T-helper 1 cell treated with Interleukin-12 subunit alpha and Interleukin-12 subunit beta and Interleukin-4 antibody, amounts not matched to agents 30 μg/mL and 1 μg/mL, for 36 hours (primary cell): Measurements from ENCODE around the gene HS3ST3B1.
A peak's percentile ranks its signal among the peaks of the same experiment; 100 is the strongest.

ENCODE experiments used
- H3K27ac Mint-ChIP-seq: one replicate; pipeline ENCODE4 v1.8.0; 2021; ENCODE audit warnings: mild to moderate bottlenecking, mixed read lengths
- H3K27me3 Mint-ChIP-seq: one replicate; pipeline ENCODE4 v1.8.0; 2021; ENCODE audit warnings: low read depth, mixed read lengths
- H3K36me3 Mint-ChIP-seq: one replicate; pipeline ENCODE4 v1.8.0; 2021; ENCODE audit warnings: low read depth, mixed read lengths
- H3K4me1 Mint-ChIP-seq: one replicate; pipeline ENCODE4 v1.8.0; 2021; ENCODE audit warnings: low read depth, mixed read lengths
- H3K4me3 Mint-ChIP-seq: one replicate; pipeline ENCODE4 v1.8.0; 2021; ENCODE audit warnings: mild to moderate bottlenecking, moderate library complexity, mixed read lengths
- H3K9me3 Mint-ChIP-seq: one replicate; pipeline ENCODE4 v1.8.0; 2021; ENCODE audit warnings: mixed read lengths

Gene HS3ST3B1

DNA sequence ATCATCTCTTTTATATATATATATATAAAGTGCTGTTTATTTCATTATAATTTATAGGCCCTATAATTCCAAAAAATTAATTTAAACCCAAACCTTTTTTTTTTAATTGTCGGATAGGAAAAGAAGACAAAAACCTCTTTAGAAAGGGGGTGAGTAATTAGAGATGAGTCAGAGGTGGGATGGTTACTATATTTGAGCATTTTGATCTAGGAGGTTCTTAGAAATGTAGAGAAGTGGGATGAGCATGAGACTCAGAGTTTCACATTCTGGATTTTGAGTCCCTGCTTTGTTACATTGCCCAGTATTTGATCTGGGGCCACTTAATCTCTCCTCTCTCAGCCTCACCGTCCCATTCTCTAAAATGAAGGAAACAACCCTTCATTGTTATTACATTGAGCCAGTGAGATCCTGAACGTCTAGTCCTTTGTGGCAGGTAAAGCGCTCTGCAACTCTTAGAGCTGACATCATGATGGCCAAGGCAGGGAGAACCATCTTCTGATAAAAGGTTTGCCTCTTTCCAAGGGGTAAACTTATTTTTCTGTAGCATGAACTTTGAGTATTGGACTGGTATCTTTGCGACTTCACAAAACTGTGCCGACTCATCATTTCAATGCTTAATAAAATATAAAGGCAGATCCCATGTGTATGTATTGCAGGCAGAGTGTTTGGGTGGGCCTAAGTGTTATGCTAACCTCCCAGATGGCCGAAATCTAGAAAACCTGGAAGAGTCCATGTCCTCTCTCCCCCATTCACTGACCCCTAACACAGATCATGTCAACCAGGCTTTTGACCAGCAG is 21.3 kb downstream of the HS3ST3B1 start:
- H3K27me3 Mint-ChIP-seq: no peaks in the 10 kb centered on the region
- H3K9me3 Mint-ChIP-seq: no peaks in the 10 kb centered on the region
- H3K27ac Mint-ChIP-seq: no peak overlapping the region
- peaks cover 20% of the 10 kb centered on the region for H3K36me3 Mint-ChIP-seq
- no peak overlapping the region for H3K4me3 Mint-ChIP-seq
- peaks cover 39% of the 10 kb centered on the region for H3K4me1 Mint-ChIP-seq

DNA sequence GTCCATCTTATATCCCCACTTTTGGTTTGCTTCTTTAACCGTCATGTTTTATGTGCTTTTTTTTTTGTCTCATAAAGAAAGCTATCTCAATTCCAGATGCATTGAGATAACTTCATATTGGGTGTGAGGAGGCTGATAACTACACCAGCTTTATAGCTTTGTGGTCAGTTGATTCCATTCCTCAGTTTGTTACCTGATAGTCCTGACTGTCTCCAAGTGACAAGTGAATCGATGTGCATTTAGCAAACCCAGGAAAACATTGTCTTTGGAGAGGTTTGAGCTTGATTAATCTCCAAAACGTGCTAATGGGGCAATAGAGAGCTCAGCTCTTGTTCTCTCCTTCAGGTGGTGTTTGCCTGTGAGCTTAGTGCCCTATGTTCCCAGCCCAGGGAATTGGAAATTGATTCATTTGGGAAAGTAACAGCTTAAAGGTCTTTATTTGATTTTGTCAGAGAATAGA is 22.7 kb downstream of the HS3ST3B1 start:
- Mint-ChIP-seq H3K4me1 (peaks cover 38% of the 10 kb centered on the region), H3K9me3 (no peaks in the 10 kb centered on the region), H3K36me3 (peaks cover 27% of the 10 kb centered on the region), H3K27ac (no peak overlapping the region), H3K27me3 (no peaks in the 10 kb centered on the region), H3K4me3 (no peak overlapping the region)

DNA sequence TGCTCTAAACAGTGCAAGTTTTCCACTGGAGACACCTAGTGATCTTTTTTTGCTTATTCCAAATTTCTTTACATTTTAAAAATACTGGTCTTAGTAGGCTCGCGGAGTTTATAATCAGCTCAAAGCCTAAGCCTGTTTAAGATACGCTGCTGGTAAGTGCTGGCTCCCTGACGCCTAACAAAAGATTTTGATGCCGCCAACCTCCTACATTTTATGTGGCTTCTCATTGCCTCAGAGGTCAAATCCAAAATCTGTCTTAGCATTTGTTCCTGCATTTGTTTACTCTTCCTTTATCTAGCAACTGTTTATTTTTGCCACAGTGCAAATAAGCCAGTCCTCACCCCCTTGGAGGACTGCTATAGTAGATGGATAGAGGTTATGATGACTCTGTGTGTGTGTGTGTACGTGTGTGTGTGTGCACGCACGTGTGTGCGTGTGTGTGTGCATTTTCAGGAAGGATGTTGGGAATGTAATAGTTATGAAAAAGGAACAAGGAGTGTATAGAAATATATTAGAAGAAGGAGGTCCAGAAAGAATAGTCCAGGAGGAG is 24.8 kb downstream of the HS3ST3B1 start:
- Mint-ChIP-seq H3K27ac (no peak overlapping the region), H3K27me3 (no peaks in the 10 kb centered on the region), H3K9me3 (no peaks in the 10 kb centered on the region), H3K4me1 (peaks cover 42% of the 10 kb centered on the region), H3K4me3 (no peak overlapping the region), H3K36me3 (peaks cover 31% of the 10 kb centered on the region)

DNA sequence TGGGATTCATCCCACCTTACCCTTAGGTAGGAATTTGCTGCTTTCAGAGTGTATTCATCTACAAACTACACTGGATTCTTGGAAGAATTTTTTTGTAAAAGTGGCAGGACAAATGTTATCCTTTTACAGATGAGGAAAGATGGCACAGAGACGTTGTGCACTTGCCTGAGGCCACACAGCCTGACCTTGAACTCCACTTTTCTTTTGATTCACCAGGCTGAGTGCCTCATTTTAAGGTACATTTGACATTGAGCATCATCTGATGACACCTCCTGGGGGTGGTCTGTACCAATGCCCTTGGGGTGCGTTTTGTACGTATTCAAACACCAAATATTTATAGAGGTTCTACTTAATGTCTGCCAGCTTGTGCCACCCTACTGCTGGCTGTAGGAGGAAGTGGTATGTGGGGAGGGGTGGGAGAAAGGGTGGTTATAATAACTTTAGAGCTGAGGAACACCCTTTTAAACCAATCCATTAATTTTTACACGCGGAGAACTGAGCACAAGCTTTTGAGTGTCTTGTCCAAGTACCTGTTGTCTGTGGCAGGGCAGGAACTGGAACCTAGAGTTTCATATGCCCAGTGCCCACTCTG is 29.1 kb downstream of the HS3ST3B1 start:
- H3K27ac Mint-ChIP-seq: no peak overlapping the region
- H3K27me3 Mint-ChIP-seq: no peaks in the 10 kb centered on the region
- peaks cover 45% of the 10 kb centered on the region for H3K36me3 Mint-ChIP-seq
- H3K4me3 Mint-ChIP-seq: no peak overlapping the region
- no peaks in the 10 kb centered on the region for H3K9me3 Mint-ChIP-seq
- peaks cover 57% of the 10 kb centered on the region for H3K4me1 Mint-ChIP-seq

DNA sequence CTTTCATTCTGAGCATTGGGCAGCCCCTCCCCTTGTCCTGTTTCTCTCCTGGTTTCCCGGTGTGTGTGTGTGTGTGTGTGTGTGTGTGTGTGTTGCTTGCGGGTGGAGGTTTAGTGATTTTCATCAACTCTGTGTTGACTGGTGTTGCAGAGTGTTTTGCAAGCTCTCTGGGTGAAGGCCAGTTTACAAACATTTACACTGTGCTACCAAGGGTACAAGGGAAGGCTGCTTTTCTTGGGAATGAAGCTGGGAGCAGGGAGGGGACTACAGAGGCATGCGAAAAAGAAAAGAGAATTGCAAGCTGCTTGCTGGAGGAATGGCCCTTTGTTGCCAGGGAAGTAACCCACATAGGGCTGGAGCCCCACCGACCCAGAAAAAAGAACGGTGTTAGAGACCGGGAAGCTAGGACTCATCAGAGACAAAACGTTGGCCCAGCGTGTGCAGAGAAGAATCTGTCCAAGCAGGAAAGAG is 29.6 kb downstream of the HS3ST3B1 start:
- H3K4me1 Mint-ChIP-seq: peaks cover 62% of the 10 kb centered on the region
- no peak overlapping the region for H3K4me3 Mint-ChIP-seq
- H3K27ac Mint-ChIP-seq: peak overlapping the region; percentile 3
- H3K36me3 Mint-ChIP-seq: peaks cover 46% of the 10 kb centered on the region
- no peaks in the 10 kb centered on the region for H3K27me3 Mint-ChIP-seq
- H3K9me3 Mint-ChIP-seq: no peaks in the 10 kb centered on the region

DNA sequence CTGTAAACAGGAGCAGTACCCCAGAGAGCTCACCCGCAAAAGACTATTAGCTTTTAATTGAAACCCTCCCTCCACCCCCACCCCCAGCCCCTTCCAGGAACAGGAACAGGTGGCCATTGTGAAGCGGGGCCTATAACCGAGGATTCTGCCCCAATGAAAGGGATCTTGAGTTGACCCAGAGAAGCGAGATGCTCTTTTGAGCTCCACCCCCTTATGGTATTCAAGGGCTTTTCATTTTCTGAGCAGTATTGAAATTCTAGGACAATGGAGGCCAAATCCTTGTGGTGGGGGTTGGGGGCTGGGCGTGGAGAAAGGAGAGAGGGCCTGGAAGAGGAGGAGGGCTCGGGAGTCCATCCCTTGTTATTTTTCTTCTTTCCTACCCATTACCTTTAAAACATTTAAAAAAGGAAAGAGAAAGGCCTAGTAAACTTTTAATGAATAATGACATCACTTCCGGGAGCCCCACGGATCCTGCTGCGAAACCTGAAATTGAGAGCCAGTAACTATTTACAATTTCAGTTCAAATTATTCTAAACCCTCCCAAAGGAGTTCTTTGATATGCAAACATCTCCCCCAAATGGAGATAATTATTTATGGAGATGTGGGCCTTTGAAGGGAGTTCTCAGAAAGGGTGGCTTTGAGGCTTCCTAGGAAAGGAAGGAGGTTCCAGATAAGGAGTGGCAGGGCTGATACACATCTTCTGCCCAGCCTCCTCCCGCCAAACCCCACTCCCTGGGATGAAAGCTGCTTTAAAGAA is 30.5 kb downstream of the HS3ST3B1 start:
- H3K4me1 Mint-ChIP-seq: peaks cover 71% of the 10 kb centered on the region
- no peak overlapping the region for H3K27ac Mint-ChIP-seq
- H3K36me3 Mint-ChIP-seq: peaks cover 43% of the 10 kb centered on the region
- H3K4me3 Mint-ChIP-seq: no peak overlapping the region
- no peaks in the 10 kb centered on the region for H3K27me3 Mint-ChIP-seq
- no peaks in the 10 kb centered on the region for H3K9me3 Mint-ChIP-seq

DNA sequence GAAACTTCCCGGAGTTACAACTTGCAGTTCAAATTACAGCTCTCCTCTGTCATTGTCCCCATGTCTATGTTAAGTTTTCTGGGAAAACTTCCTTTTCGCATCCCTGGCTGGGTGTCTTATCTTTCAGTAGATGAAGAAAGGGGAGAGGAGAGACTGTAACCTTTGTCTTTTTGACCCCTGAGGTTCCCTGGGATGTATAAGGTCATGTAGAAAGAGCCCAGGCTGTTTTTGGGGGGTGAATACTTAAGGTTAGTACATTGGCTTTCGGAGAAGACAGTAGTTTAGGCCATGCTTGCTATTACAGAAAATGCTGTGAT is 31.1 kb downstream of the HS3ST3B1 start:
- no peak overlapping the region for H3K27ac Mint-ChIP-seq
- H3K4me3 Mint-ChIP-seq: no peak overlapping the region
- no peaks in the 10 kb centered on the region for H3K27me3 Mint-ChIP-seq
- H3K36me3 Mint-ChIP-seq: peaks cover 42% of the 10 kb centered on the region
- H3K9me3 Mint-ChIP-seq: no peaks in the 10 kb centered on the region
- peaks cover 76% of the 10 kb centered on the region for H3K4me1 Mint-ChIP-seq

DNA sequence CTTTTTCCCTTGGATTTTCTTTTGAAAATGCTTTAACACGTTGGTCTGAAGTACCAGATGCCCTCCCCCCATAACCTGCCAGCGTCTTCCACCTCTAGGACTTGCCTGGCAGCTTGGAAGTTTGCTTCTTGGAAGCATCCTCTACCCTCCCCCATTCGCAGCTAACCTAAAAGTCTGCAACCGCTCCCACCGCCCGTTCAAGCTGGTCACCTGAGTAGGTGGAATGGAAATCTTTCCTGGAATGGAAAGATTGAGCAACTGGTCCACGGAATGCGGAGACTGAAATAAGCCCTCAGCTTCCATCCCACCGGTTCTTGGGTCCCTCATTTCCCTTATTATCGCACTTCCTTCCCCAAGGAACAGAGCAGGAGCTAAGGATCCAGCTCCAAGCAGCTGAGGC is 31.4 kb downstream of the HS3ST3B1 start:
- peaks cover 39% of the 10 kb centered on the region for H3K36me3 Mint-ChIP-seq
- peaks cover 76% of the 10 kb centered on the region for H3K4me1 Mint-ChIP-seq
- H3K27ac Mint-ChIP-seq: no peak overlapping the region
- H3K27me3 Mint-ChIP-seq: no peaks in the 10 kb centered on the region
- no peak overlapping the region for H3K4me3 Mint-ChIP-seq
- no peaks in the 10 kb centered on the region for H3K9me3 Mint-ChIP-seq

DNA sequence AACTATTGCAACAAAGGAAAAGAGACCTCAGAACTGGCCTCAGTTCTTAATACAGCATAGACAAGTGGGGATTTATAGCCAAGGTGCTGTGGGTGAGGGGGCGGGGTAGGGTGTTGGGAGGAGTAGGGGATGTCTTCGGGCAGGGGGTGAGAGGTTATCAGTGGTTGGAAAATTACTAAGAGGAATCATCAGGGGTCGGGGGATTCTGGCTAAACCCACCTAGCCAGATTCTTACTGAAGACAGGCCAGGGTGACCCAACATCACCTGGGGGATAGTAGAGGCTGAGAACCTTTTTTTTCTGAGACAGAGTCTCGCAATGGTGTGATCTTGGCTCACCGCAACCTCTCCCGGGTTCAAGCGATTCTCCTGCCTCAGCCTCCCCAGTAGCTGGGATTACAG is 32.6 kb downstream of the HS3ST3B1 start:
- Mint-ChIP-seq H3K27me3 (no peaks in the 10 kb centered on the region), H3K4me1 (peaks cover 73% of the 10 kb centered on the region), H3K36me3 (peaks cover 34% of the 10 kb centered on the region), H3K4me3 (no peak overlapping the region), H3K27ac (peak overlapping the region; percentile 72), H3K9me3 (no peaks in the 10 kb centered on the region)

DNA sequence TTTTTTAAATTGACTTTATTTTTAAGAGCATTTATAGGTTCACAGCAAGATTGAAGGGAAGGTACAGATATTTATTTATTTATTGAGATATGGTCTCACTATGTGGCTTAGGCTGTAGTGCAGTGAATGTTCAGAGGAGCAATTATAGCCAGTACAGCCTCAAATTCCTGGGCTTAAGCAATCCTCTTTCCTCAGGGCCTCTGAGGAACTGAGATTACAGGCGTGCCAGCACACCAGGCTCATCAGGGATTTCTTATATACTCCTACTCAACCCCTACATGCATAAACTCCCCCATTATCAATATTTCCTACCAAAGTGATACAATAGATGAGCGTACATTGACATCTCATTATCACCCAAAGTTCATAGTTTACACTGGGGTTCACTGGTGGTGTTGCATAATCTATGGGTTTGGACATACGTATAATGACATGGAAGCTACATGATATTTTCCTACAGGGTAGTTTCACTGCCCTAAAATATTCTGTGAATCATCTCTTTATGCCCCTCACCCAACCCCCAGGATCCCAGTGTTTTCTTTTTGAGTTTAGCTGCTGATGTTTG is 33.5 kb downstream of the HS3ST3B1 start:
- peak overlapping the region; percentile 20 for H3K27ac Mint-ChIP-seq
- H3K36me3 Mint-ChIP-seq: peaks cover 31% of the 10 kb centered on the region
- H3K27me3 Mint-ChIP-seq: no peaks in the 10 kb centered on the region
- H3K9me3 Mint-ChIP-seq: no peaks in the 10 kb centered on the region
- H3K4me3 Mint-ChIP-seq: no peak overlapping the region
- peaks cover 71% of the 10 kb centered on the region for H3K4me1 Mint-ChIP-seq

DNA sequence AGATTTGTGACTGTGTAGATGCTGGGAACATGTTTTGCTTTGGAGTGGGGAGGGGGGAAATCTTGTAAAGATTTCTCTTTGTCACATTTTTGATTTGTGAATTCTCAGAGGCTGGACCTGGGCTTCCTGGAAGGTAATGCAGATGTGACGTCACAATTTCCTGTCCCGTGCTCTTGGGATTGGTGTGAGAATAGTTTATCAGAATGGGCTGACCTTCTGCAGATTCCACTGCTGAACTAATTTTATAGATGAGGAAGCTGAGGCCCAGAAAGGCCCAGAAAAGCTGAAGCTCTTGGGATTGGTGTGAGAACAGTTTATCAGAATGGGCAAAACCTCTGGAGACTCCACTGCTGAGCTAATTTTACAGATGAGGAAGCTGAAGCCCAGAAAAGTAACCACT is 34.0 kb downstream of the HS3ST3B1 start:
- Mint-ChIP-seq H3K4me3 (no peak overlapping the region), H3K4me1 (peaks cover 70% of the 10 kb centered on the region), H3K9me3 (no peaks in the 10 kb centered on the region), H3K27ac (no peak overlapping the region), H3K27me3 (no peaks in the 10 kb centered on the region), H3K36me3 (peaks cover 34% of the 10 kb centered on the region)

DNA sequence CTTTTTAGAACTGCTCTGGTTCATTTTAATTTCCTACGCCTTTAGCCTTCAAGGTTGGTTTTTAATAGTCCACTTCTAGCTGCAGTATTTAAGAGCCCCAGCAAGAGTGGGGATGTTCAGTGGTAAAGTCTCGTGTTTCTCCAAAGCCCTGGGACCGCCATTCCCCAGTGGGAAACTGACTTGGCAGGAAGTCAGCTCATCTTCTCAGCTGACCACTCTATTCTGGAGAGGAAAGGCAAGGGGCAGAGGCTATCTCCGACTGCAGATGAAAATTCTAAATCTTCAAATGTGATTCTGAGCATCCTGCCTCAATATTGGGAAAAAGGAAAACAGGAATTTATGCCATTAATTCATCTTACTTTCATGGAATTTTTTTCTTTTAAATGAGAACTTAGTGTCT is 35.5 kb downstream of the HS3ST3B1 start:
- no peaks in the 10 kb centered on the region for H3K27me3 Mint-ChIP-seq
- H3K4me1 Mint-ChIP-seq: peaks cover 66% of the 10 kb centered on the region
- no peaks in the 10 kb centered on the region for H3K9me3 Mint-ChIP-seq
- no peak overlapping the region for H3K4me3 Mint-ChIP-seq
- H3K27ac Mint-ChIP-seq: no peak overlapping the region
- H3K36me3 Mint-ChIP-seq: peaks cover 32% of the 10 kb centered on the region

DNA sequence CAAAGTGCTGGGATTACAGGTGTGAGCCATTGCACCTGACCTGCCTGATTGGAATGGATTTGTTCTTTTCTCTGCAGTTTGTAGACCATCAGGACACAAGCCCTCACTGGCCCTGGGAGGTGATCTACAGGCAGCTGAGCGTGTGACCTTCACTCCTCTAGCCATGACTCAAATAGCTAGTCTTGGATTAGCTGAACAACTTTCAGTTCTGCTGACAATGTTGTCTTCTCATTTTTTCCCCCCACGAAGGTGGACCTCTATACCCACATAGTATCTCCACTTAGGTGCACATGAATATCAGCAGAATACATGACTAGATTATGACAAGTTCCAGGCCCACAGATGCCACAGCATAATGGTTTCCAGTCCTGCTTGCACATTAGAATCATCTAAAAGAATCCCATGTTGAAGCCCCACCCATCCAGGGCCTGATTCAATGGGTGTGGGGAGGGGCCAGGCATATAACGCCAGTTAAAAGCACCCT is 36.8 kb downstream of the HS3ST3B1 start:
- no peak overlapping the region for H3K4me3 Mint-ChIP-seq
- H3K27me3 Mint-ChIP-seq: no peaks in the 10 kb centered on the region
- peak overlapping the region; percentile 71 for H3K27ac Mint-ChIP-seq
- H3K4me1 Mint-ChIP-seq: peaks cover 60% of the 10 kb centered on the region
- H3K36me3 Mint-ChIP-seq: peaks cover 28% of the 10 kb centered on the region
- no peaks in the 10 kb centered on the region for H3K9me3 Mint-ChIP-seq
